GM13976 (cell line): ENCODE results near the gene ITPR1.

Experiments used
- DNase-seq: peaks from one replicate; pipeline ENCODE4 v3.0.0; 2012; ENCODE audit warnings: low spot score
- CTCF ChIP-seq: IDR thresholded peaks from 2 replicates; pipeline ENCODE4 v1.5.1; 2012; ENCODE audit warnings: borderline replicate concordance, mild to moderate bottlenecking; ENCODE audit not compliant: insufficient read depth; ENCODE audit errors: extremely low read depth, missing control alignments, control extremely low read depth
- in situ Hi-C: fragments of 300-500 bp; cut with MboI; formaldehyde crosslinking; loops from one replicate; pipeline ENCODE4 v1.12.0; 2022; ENCODE audit warnings: low sequenced_read_pairs, mixed read lengths, inconsistent platforms; ENCODE audit not compliant: unreplicated experiment

Gene ITPR1

GRCh38 chr3:4797201-4797705 is 304.1 kb downstream of the ITPR1 start:
- DNase-seq = no peak
- in situ Hi-C loops = no loop called here
- no peak for TF ChIP-seq CTCF

- no peak for DNase-seq
- no peak for TF ChIP-seq CTCF
- in situ Hi-C loops = no loop called here
Observed at GRCh38 chr3:4799266-4800256, 306.4 kb downstream of the ITPR1 start.

GRCh38 chr3:4800595-4800994 is 307.4 kb downstream of the ITPR1 start:
- TF ChIP-seq CTCF = no peak
- no peak for DNase-seq
- in situ Hi-C loops = no loop called here

GRCh38 chr3:4801892-4802291 is 308.7 kb downstream of the ITPR1 start:
- TF ChIP-seq CTCF = no peak
- DNase-seq = no peak
- in situ Hi-C loops = no loop called here

- in situ Hi-C loops = no loop called here
- TF ChIP-seq CTCF = no peak
- no peak for DNase-seq
Observed at GRCh38 chr3:4802903-4803302, 309.8 kb downstream of the ITPR1 start.

- DNase-seq = no peak
- no peak for TF ChIP-seq CTCF
- in situ Hi-C loops = no loop called here
Observed at GRCh38 chr3:4804161-4805058, 311.3 kb downstream of the ITPR1 start.
